OCI-LY7 (cell line): Measurements from ENCODE around the gene DPPA5. TPM values are rescaled to one million over a fixed set of nuclear protein-coding genes. Genes with fewer than 3 reads are reported as not detected.

Source experiments
- BruUV-seq: library from RNA; stranded (reverse); fragments of 400-500 nt; replicated peaks from 2 replicates; lab custom pipeline; 2021; lab: Mats Ljungman, UMichigan
- CTCF ChIA-PET: fragments of 300-600 bp; sonication (Branson Sonifier 250); formaldehyde crosslinking; loops from one replicate; lab custom pipeline; 2022; ENCODE audit warnings: antibody characterized with exemption; ENCODE audit not compliant: unreplicated experiment; lab: Charles Lee
- POLR2A ChIA-PET: fragments of 300-600 bp; sonication (Branson Sonifier 250); formaldehyde crosslinking; loops from one replicate; lab custom pipeline; 2022; ENCODE audit warnings: antibody characterized with exemption; lab: Charles Lee
- DNase-seq: peaks from one replicate; pipeline ENCODE4 v3.0.0-alpha.2; 2015; ENCODE audit warnings: low spot score
- H2AFZ ChIP-seq: fragments of 200-600 bp; sonication (generic), shearing (Covaris generic); 2 replicates; pipeline ENCODE4 v1.6.1; 2014; ENCODE audit warnings: mild to moderate bottlenecking, antibody characterized with exemption, low read length, moderate library complexity
- H3K27ac ChIP-seq: fragments of 200-600 bp; sonication (generic); 2 replicates; pipeline ENCODE4 v1.5.1; 2014; ENCODE audit warnings: mixed run types, low read depth, mild to moderate bottlenecking, moderate library complexity, low read length, inconsistent platforms; ENCODE audit not compliant: poor library complexity, severe bottlenecking
- H3K36me3 ChIP-seq: fragments of 200-600 bp; sonication (generic); 2 replicates; pipeline ENCODE4 v1.6.1; 2014; ENCODE audit warnings: mild to moderate bottlenecking, antibody characterized with exemption, low read length, moderate library complexity, mixed read lengths; ENCODE audit not compliant: insufficient read depth
- H3K4me1 ChIP-seq: fragments of 200-600 bp; sonication (generic); 2 replicates; pipeline ENCODE4 v1.5.1; 2014; ENCODE audit warnings: mild to moderate bottlenecking, low read length; ENCODE audit not compliant: insufficient read depth, poor library complexity, severe bottlenecking
- H3K4me2 ChIP-seq: fragments of 200-600 bp; sonication (generic); 2 replicates; pipeline ENCODE4 v1.6.1; 2014; ENCODE audit warnings: mild to moderate bottlenecking, low read length
- H3K4me3 ChIP-seq: fragments of 200-600 bp; sonication (generic); 2 replicates; pipeline ENCODE4 v1.5.1; 2014; ENCODE audit warnings: mild to moderate bottlenecking, low read depth, low read length; ENCODE audit not compliant: poor library complexity, severe bottlenecking
- H3K79me2 ChIP-seq: fragments of 200-600 bp; sonication (generic); 2 replicates; pipeline ENCODE4 v1.6.1; 2016; ENCODE audit warnings: low read depth, mild to moderate bottlenecking, low read length, moderate library complexity, mixed read lengths; ENCODE audit not compliant: insufficient read depth
- H3K9me2 ChIP-seq: fragments of 200-600 bp; sonication (generic); 2 replicates; pipeline ENCODE4 v1.6.1; 2016; ENCODE audit warnings: mild to moderate bottlenecking, low read length, mixed read lengths; ENCODE audit not compliant: insufficient read depth
- H3K9me3 ChIP-seq: fragments of 200-600 bp; sonication (generic); 2 replicates; pipeline ENCODE4 v1.6.1; 2014; ENCODE audit warnings: mild to moderate bottlenecking, mixed run types, low read length, mixed read lengths
- H4K20me1 ChIP-seq: fragments of 200-600 bp; sonication (generic); 2 replicates; pipeline ENCODE4 v1.6.1; 2014; ENCODE audit warnings: mild to moderate bottlenecking, antibody characterized with exemption, low read length, moderate library complexity, mixed read lengths; ENCODE audit not compliant: insufficient read depth
- EZH2phosphoT487 ChIP-seq: fragments of 200-600 bp; sonication (generic); IDR thresholded peaks from 2 replicates; pipeline ENCODE4 v1.6.1; 2018; ENCODE audit warnings: low read depth, borderline replicate concordance, mild to moderate bottlenecking, mixed run types, antibody characterized with exemption, low read length, moderate library complexity, mixed read lengths
- intact Hi-C: fragments of 100-400 bp; cut with micrococcal nuclease; formaldehyde crosslinking; loops from one replicate; pipeline ENCODE4 v1.10.0; 2022; ENCODE audit not compliant: unreplicated experiment
- total RNA-seq, 2 experiments: library from RNA; depleted of rRNA in 1 of 2; stranded (reverse); fragments of >200 nt in 1 of 2; shearing (Covaris generic) in 1 of 2; gene quantifications; 2 replicates each; pipeline ENCODE4 v1.2.3, GENCODE V29; 2014 to 2022
- TF ChIP-seq, protein P1 (sequence below): fragments of 200-600 bp; sonication (generic); conservative IDR thresholded peaks from 2 replicates; pipeline ENCODE4 v1.5.1; 2014; ENCODE audit warnings: mild to moderate bottlenecking, antibody characterized with exemption, low read length, moderate library complexity, mixed read lengths

Gene DPPA5
- total RNA-seq, 2 experiments from 2014 or later = not detected

GRCh38 chr6:73369563-73369962, 15.5 kb upstream of the DPPA5 start, which contains the start of gene OOEP:
Gene OOEP, minus strand, starts transcription at chr6:73369897. Its CDS starts 105 bp downstream, at chr6:73369792.
- no peaks in the 10 kb centered on the region for H3K79me2 ChIP-seq
- BruUV-seq = no TSS peak
- no peaks in the 10 kb centered on the region for H4K20me1 ChIP-seq
- H3K36me3 ChIP-seq = no peaks in the 10 kb centered on the region
- no peaks in the 10 kb centered on the region for H3K9me2 ChIP-seq
- TF ChIP-seq, protein P1, sequence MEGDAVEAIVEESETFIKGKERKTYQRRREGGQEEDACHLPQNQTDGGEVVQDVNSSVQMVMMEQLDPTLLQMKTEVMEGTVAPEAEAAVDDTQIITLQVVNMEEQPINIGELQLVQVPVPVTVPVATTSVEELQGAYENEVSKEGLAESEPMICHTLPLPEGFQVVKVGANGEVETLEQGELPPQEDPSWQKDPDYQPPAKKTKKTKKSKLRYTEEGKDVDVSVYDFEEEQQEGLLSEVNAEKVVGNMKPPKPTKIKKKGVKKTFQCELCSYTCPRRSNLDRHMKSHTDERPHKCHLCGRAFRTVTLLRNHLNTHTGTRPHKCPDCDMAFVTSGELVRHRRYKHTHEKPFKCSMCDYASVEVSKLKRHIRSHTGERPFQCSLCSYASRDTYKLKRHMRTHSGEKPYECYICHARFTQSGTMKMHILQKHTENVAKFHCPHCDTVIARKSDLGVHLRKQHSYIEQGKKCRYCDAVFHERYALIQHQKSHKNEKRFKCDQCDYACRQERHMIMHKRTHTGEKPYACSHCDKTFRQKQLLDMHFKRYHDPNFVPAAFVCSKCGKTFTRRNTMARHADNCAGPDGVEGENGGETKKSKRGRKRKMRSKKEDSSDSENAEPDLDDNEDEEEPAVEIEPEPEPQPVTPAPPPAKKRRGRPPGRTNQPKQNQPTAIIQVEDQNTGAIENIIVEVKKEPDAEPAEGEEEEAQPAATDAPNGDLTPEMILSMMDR = no peak
- no peak for TF ChIP-seq EZH2phosphoT487
- DNase-seq = no peak
- no peak within 1 kb of the TSS for H3K4me3 ChIP-seq
- H3K4me2 ChIP-seq = no peak within 1 kb of the TSS
- POLR2A ChIA-PET = interaction anchor here (0.6 kb wide), 1 partner anchor 1131 kb away, joined by 3 read pairs; no protein-coding TSS in a partner anchor
- no peak within 1 kb of the TSS for H3K27ac ChIP-seq
- no peaks in the 10 kb centered on the region for H3K4me1 ChIP-seq
- CTCF ChIA-PET = no interaction called here
- intact Hi-C loops = no loop called here
- H2AFZ ChIP-seq = no peak within 1 kb of the TSS
- no peaks in the 10 kb centered on the region for H3K9me3 ChIP-seq

DNA sequence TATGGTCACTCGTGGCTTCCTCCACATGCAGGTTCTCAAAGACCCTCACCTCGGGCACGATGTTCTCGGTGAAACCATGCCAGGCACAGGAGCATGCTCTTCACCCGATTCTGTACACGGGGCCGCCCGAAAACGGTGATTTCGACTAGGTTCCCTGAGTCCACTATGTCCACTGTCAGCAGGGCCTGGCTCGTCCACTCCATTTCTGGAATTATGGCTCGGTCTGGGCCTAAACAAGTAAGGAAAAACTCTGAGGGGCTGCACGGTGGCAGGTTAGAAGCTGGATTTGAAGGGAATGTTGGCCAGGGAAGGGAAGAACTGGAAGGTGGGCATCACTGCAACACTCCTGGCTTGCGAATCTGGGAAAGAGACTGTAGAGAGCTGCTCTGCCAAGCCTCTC, 15.1 kb upstream of the DPPA5 start:
- Histone ChIP-seq H3K4me3 (no peak overlapping the region), H3K79me2 (no peaks in the 10 kb centered on the region), H4K20me1 (no peaks in the 10 kb centered on the region), H3K9me2 (no peaks in the 10 kb centered on the region), H3K4me2 (no peak overlapping the region), H3K4me1 (no peaks in the 10 kb centered on the region), H2AFZ (no peak overlapping the region), H3K36me3 (no peaks in the 10 kb centered on the region), H3K27ac (no peak overlapping the region), H3K9me3 (no peaks in the 10 kb centered on the region)
- intact Hi-C loops = no loop called here
- DNase-seq = no peak
- no TSS peak for BruUV-seq
- no peak for TF ChIP-seq EZH2phosphoT487
- TF ChIP-seq, protein P1 = no peak
- ChIA-PET POLR2A (no interaction called here), CTCF (no interaction called here)

DNA sequence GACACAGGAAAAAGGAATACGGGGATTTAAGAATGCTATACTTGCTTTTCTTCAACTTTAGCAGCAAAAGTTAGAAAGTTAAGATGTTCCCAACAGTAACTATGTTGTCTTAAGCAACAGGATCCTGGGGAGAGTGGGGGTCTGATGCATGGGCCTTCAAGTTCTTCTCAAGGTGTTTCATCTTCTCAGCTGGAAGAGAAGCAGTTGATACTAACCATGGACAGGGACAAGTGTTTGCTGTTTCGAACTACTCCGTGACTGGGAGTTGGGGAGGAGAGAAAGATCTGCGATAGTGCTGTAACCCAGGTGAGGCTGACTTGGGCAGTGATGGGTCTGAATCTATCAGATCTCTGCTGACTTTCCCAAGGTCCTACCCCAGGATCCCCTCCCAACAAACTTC, 14.6 kb upstream of the DPPA5 start:
- Histone ChIP-seq H3K4me3 (no peak overlapping the region), H3K4me1 (no peaks in the 10 kb centered on the region), H3K9me2 (no peaks in the 10 kb centered on the region), H3K79me2 (no peaks in the 10 kb centered on the region), H3K27ac (no peak overlapping the region), H4K20me1 (no peaks in the 10 kb centered on the region), H3K36me3 (no peaks in the 10 kb centered on the region), H3K9me3 (no peaks in the 10 kb centered on the region), H2AFZ (no peak overlapping the region), H3K4me2 (no peak overlapping the region)
- intact Hi-C loops = no loop called here
- no peak for DNase-seq
- POLR2A ChIA-PET = no interaction called here
- no TSS peak for BruUV-seq
- CTCF ChIA-PET = no interaction called here
- no peak for TF ChIP-seq EZH2phosphoT487
- TF ChIP-seq, protein P1 = no peak
